ENCODE measurements around the gene HOXB4.

Gene HOXB4

DNA sequence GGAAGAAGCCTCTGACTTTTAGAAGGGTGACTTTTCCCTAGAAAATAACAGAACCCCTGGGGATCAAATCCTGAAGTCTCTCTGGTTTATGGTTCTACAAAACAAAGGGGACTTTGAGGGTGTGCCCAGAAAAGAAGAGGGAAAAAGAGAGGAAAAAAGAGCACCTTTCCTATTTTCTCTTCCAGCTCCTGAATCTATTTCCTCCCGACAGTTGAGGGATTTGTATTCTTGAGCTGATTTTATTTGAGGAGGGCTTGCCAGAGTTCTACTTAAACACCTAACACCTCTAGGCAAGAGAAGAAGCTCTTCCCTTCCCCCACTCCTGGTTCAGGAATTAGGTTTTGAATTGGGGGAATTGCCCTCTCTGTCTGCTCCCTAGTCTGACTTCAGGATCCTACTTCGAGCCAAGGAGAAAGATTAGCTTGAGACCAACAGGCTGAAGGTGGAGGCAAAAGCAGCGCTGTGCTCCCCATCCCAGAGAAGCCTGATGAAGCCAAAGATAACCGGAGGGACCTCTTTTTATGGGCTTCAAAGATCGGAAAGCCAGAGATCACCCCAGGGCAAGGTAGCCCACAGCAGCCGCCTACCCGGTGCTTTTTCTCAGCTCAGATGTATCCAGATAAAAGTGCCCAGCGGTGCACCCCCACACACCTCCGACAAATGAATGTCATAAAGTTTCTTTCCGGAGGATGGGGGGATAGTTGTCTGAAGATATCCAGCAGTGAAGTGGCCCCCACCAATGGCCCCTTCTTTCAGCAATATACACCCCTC lies 11.1 kb upstream of the HOXB4 start:
- DNase-seq, result no peak

DNA sequence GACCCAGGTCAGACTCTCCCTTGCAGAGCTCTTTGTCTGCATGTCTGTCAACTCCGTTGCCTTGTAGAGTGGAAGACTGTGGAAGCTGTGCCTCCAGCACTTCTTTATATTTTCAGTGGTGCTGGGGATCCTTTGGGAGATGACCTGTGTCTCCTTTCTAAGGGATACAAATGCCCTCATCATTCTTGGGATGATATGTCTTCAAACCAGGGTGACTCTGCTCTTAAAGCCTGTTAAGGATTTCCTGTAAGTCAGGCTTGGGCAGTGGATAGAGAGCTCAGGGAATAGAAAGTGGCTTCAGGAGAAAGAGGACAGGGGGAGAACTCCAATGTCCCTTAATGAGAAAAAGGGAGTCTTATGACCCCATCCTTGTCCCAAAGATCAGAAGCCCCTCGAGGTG lies 10.4 kb upstream of the HOXB4 start:
- no peak for DNase-seq

GRCh38 chr17:48588074-48588415 lies 9.9 kb upstream of the HOXB4 start:
- no peak for DNase-seq

GRCh38 chr17:48587276-48588073 lies 9.3 kb upstream of the HOXB4 start:
- no peak for DNase-seq

DNA sequence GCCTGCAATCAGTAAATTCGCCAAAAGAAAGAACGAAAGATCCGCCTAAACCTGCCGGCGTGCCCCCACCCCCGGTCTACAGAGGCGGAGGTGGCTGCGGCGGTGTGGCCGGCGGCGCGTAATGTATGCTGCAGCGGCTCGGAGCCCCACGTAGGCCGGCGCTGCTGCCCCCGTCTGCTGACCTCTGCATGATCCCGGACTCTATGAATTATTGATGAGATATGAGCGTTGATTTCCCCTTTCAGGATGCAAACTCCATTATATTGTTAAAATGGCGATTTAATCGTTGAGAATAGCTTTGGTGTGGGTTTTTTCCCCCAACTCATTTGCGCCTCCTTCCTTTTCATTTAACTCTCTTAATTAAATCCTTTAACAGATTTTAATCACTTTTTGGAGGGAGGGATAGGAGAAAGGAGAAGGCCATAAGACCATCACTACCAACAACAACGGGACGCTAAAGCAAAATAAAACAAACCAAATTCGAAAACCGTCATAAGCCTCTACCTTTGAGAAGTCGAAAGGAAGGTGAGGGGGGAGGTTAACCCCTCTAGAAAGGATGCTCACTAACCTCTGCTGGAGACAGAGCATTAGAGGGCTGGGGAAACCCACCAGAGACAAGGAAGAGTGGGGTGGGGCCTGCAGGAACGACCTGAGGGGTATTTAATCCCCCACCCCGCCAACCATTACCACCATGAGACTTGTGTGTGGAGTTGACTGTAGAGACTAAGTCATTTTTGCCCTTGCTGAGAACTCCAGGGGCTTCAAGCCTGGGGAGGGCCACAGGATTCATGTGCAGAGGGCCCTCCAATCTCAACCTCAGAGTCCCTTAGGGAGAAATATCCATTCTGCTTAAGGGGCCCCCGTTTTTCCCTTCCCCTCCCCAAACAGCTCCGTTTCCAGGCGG lies 8.5 kb upstream of the HOXB4 start:
- no peak for DNase-seq

DNA sequence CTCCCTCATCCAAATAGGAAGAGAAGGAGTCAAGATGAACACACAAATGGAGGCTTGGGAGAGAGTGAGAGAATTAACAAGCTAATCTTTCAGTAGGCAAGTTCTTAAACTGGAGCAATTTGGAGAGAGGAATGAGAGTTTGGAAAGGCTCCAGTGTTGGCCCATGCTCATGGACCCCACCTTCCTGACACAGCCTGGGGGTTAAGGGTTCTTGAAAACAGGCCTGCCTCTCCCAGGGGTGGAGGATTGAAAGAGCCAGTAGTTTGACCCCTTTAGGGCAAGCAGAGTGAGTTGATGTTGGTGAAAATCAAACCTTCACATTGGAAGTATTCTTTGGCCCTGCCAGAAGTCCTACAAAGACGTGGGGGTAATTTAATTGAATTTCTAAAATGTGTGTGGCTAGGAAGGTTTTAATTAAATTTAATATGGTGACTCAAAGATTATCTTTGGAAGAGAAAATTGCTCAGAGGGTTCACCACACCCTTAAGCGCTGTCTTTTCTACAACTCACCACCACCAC lies 6.1 kb upstream of the HOXB4 start:
- no peak for DNase-seq

- DNase-seq, result no peak
Measured at GRCh38 chr17:48583708-48584222, 5.6 kb upstream of the HOXB4 start.

GRCh38 chr17:48582750-48583069 lies 4.6 kb upstream of the HOXB4 start:
- no peak for DNase-seq

GRCh38 chr17:48579760-48580554 lies 1.8 kb upstream of the HOXB4 start:
- DNase-seq, result no peak

DNA sequence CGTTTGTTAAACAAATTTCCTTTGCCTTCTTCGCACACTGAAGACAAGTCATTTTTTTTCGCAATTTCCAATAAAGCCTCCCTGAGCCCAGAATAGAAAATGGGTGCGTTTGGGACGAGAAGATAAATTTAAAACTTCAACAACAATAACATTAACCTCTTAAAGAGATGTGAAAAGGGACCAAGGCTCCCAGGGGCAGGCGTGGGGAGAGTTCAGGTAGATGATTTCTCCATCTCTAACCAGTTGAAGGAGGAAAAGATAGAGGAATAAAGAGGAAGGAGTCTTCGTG lies 1.3 kb upstream of the HOXB4 start:
- no peak for DNase-seq

GRCh38 chr17:48578616-48579470 lies 693 bp upstream of the HOXB4 start:
- no peak for DNase-seq

DNA sequence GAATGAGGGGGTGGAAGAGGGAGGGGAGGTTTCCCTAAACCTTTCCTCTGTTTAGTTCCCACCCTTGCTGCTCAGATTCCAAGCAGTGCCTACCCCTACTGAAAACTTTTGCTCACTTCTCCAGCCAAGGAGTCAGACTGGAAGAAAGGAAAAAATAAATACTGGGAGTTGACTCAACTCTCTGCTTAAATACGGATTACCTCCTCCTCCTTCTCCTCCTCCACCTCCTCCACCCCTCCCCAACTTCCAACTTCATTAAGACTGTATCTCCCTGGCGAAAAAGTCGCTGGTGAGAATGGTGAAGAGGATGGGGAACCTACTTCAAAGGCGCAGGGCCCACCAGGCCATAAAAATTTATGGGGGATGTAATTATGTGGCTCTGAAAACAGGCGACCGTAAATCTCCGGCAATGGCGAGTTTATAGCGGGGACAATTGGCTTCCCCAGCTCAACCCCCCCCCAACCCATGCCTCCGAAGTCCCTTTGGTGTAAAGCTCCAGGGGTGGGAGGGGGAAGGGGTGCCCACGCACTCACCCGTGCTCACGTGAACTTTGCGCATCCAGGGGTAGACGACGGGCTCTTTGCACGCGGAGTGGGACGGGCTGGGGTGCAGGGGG lies 712 bp downstream of the HOXB4 start:
- peak; percentile 59 for DNase-seq

DNA sequence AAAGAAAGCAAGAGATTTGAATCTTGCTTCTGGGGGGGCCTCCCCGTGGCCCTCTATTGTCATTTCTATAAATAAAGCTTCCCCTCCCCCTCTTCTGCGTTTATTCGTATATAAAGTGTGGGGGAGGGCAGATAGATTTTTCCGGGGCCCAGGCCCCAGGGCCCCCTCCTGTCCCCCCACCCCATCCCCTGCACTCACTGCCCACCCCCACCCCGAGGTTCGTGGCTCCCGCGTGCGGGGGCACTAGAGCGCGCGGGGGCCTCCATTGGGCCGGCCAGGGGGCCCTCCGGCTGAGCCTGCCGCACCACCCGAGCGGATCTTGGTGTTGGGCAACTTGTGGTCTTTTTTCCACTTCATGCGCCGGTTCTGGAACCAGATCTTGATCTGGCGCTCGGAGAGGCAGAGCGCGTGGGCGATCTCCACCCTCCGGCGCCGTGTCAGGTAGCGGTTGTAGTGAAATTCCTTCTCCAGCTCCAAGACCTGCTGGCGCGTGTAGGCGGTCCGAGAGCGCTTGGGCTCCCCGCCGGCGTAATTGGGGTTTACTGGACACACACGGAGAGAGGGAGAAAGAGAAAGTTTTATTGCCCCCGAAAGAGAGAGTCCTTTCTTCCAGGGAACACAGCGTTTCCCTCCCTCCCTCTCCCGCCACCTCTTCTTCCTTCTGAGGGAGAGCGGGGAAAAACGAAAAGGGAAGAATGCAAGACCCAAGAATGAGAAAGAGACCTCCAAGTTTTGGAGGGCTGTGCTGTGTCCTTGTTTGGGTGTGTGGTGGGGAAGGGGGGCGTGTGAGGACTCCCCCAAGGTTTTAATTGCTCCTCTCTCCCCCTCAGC lies 1.5 kb downstream of the HOXB4 start:
- no peak for DNase-seq

DNA sequence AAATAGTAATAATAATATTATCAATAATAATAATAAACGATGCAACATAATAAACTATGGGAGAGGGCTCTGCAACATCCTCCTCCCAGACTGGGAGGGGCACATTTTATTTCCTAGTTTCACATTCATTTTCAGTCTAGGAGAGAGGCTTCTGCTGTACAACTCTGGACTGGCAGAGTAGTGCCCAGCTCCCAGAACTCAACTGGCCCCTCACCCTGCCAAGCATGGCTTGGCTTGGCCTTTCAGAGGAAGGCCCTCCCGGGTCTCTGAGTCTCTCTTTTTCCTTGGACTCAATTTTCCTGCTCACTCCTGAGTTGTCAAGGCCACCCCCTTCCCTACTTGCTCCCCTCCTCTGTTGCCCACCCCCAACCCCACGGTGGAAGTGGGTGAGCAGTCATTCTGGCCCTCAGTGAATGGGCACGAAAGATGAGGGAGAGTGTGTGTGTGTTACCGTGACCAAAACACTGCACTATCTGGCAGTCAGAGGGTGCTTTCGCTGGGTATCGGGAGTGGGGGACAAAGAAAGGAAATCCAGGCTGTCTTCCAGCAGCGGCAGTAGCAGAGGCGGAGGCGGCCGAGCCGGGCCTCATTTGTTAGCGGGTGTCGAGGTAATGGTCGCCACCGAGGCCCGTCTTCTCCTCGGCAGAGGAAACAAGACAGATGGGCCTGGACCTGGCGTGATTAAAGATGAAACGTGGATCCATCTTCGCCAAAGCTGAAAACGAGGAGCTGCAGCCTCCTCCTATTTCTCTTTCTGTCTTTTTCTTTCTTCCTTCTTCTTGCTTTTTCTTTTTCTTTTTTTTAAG lies 2.3 kb downstream of the HOXB4 start:
- DNase-seq, result no peak

DNA sequence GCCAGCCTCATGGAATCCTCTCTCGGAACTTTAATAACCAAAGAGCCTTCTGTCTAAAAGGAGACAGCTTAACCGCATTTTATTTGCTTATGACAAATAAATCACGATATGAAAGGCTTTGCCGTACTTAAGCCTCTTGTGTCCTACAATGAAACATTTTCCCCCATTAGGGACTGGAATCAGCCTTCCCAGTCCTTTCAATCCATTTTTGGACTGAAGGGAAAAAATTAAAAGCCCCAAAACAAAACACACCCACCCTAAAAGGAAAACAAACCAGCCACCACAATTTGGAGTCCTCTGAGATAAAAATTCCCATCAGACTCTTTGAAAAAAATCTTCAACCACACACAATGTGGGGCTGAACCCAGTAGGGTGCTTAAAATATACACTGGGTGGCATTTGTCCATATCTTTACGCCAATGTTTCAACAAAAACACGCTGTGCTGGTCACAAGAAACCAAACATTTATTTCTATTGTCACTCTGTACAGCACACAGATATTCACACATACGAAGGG lies 3.0 kb downstream of the HOXB4 start:
- no peak for DNase-seq

DNA sequence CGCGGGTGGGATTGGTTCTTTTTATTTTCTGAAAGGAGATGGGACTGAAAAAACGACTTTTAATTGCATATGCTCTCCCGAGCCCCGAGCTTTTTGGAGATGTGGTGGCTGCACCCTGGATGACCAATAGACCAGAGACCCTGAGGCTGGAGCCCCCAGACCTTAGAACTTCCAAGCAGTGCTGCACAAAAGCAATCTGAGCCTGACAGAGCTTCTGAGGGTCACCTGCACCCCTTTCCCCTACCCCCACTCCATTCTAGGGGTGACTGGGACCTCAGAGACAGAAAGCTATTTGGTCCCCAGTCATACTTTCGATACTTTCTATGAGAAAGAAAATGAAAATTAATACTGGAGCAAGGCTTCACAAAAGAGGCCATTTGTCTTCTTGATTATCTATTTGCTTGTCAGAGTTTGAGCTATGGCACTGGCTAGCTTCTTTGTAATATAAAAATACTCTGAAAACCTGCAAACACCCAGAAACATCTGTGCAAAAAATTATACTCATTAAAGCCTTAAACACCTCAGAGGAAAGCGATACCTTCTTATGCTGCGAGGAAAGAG lies 3.6 kb downstream of the HOXB4 start:
- DNase-seq, result no peak

DNA sequence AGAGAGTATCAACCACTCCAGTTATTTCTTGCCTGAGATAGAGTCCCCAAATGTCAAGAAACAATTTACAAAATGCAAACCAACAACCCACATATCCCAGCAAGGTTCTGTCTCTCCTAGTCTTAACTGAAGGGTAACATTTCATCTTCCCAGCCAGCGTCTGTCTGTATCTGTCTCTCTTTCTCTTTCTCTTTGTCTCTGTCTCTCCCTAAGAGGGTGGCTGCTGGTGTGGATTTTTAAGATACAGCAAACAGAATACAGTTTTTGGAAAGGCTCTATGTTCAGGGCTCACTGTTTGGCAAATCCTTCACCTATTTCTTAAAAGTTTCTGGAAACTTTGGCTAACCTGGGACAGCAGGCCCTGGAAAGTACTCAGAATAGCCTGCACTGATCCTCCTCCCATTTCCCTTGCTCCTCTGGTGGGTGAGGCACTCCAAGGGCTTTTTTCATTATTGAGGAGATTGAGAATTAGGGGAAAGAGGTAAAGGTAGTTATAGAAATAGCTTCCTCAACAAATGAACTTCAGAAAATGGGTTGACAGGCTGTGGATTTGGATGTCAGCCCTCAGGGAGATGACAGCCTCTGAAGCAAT lies 6.2 kb downstream of the HOXB4 start:
- no peak for DNase-seq

Data from NK-92 treated with Interleukin-12 subunit alpha and Interleukin-12 subunit beta, amount 100 ng/mL, for 24 hours (cell line).